Stimulated activated memory B cell treated with anti-CD40 and anti-IgM and Interleukin-4, amounts not matched to agents 10 μg/mL and 1 μg/mL and 100 μg/mL, for 72 hours (primary cell): ENCODE data around the gene ATF7IP2.

Experiments
- ATAC-seq: fragments of 150-1000 bp; cut with Tn5 transposase; 2 replicates; pipeline ENCODE4 v1.10.0; 2021
- H3K27ac Mint-ChIP-seq: one replicate; pipeline ENCODE4 v1.8.0; 2022; ENCODE audit warnings: mild to moderate bottlenecking, mixed read lengths
- H3K27me3 Mint-ChIP-seq: one replicate; pipeline ENCODE4 v1.8.0; 2022; ENCODE audit warnings: mixed read lengths
- H3K36me3 Mint-ChIP-seq: one replicate; pipeline ENCODE4 v1.8.0; 2022; ENCODE audit warnings: mixed read lengths
- H3K4me1 Mint-ChIP-seq: one replicate; pipeline ENCODE4 v1.8.0; 2022; ENCODE audit warnings: mixed read lengths
- H3K4me3 Mint-ChIP-seq: one replicate; pipeline ENCODE4 v1.8.0; 2022; ENCODE audit warnings: mild to moderate bottlenecking, moderate library complexity, mixed read lengths
- H3K9me3 Mint-ChIP-seq: one replicate; pipeline ENCODE4 v1.8.0; 2022; ENCODE audit warnings: mixed read lengths

The ATF7IP2 gene

GRCh38 chr16:10367616-10368188 lies 18.2 kb upstream of the ATF7IP2 start:
- Mint-ChIP-seq H3K4me1 (peaks cover 4% of the 10 kb centered on the region), H3K27me3 (no peaks in the 10 kb centered on the region), H3K27ac (no peak overlapping the region), H3K4me3 (no peak overlapping the region), H3K9me3 (peaks cover 6% of the 10 kb centered on the region), H3K36me3 (no peaks in the 10 kb centered on the region)
- no peak for ATAC-seq

GRCh38 chr16:10368969-10369551 lies 16.8 kb upstream of the ATF7IP2 start:
- Mint-ChIP-seq H3K9me3 (peaks cover 8% of the 10 kb centered on the region), H3K4me1 (no peaks in the 10 kb centered on the region), H3K27ac (no peak overlapping the region), H3K4me3 (no peak overlapping the region), H3K36me3 (no peaks in the 10 kb centered on the region), H3K27me3 (no peaks in the 10 kb centered on the region)
- no peak for ATAC-seq

- Mint-ChIP-seq H3K9me3 (peaks cover 13% of the 10 kb centered on the region), H3K27ac (no peak overlapping the region), H3K4me3 (no peak overlapping the region), H3K27me3 (no peaks in the 10 kb centered on the region), H3K36me3 (peaks cover 4% of the 10 kb centered on the region), H3K4me1 (no peaks in the 10 kb centered on the region)
- ATAC-seq = no peak
Observed at GRCh38 chr16:10370096-10370726, 15.7 kb upstream of the ATF7IP2 start.

- Mint-ChIP-seq H3K27me3 (no peaks in the 10 kb centered on the region), H3K4me1 (no peaks in the 10 kb centered on the region), H3K9me3 (peaks cover 13% of the 10 kb centered on the region), H3K27ac (no peak overlapping the region), H3K36me3 (peaks cover 4% of the 10 kb centered on the region), H3K4me3 (no peak overlapping the region)
- ATAC-seq = no peak
Observed at GRCh38 chr16:10371592-10371991, 14.3 kb upstream of the ATF7IP2 start.

GRCh38 chr16:10373556-10373955 lies 12.3 kb upstream of the ATF7IP2 start:
- H3K4me3 Mint-ChIP-seq = no peak overlapping the region
- H3K27me3 Mint-ChIP-seq = no peaks in the 10 kb centered on the region

GRCh38 chr16:10376229-10376628 lies 9.6 kb upstream of the ATF7IP2 start:
- Mint-ChIP-seq H3K4me1 (no peaks in the 10 kb centered on the region), H3K4me3 (no peak overlapping the region), H3K9me3 (peaks cover 8% of the 10 kb centered on the region), H3K36me3 (peaks cover 4% of the 10 kb centered on the region), H3K27ac (no peak overlapping the region), H3K27me3 (no peaks in the 10 kb centered on the region)
- ATAC-seq = no peak

More at GRCh38 chr16:10373556-10373955, 12.3 kb upstream of the ATF7IP2 start:
- no peak for ATAC-seq
- Mint-ChIP-seq H3K36me3 (peaks cover 4% of the 10 kb centered on the region), H3K4me1 (no peaks in the 10 kb centered on the region), H3K27ac (no peak overlapping the region), H3K9me3 (peaks cover 13% of the 10 kb centered on the region)

GRCh38 chr16:10383626-10384025 lies 2.2 kb upstream of the ATF7IP2 start:
- H3K4me1 Mint-ChIP-seq = peaks cover 23% of the 10 kb centered on the region
- ATAC-seq = no peak
- H3K9me3 Mint-ChIP-seq = no peaks in the 10 kb centered on the region
- no peak overlapping the region for H3K4me3 Mint-ChIP-seq
- no peak overlapping the region for H3K27ac Mint-ChIP-seq
- no peaks in the 10 kb centered on the region for H3K27me3 Mint-ChIP-seq
- peaks cover 15% of the 10 kb centered on the region for H3K36me3 Mint-ChIP-seq

- Mint-ChIP-seq H3K4me1 (peaks cover 32% of the 10 kb centered on the region), H3K27ac (peak overlapping the region; percentile 96), H3K4me3 (peak overlapping the region; percentile 97), H3K9me3 (no peaks in the 10 kb centered on the region), H3K27me3 (no peaks in the 10 kb centered on the region), H3K36me3 (peaks cover 39% of the 10 kb centered on the region)
- no peak for ATAC-seq
Observed at GRCh38 chr16:10386517-10387100, 748 bp downstream of the ATF7IP2 start.

- H3K9me3 Mint-ChIP-seq = no peaks in the 10 kb centered on the region
- peak overlapping the region; percentile 97 for H3K4me3 Mint-ChIP-seq
- no peaks in the 10 kb centered on the region for H3K27me3 Mint-ChIP-seq
- peaks cover 30% of the 10 kb centered on the region for H3K4me1 Mint-ChIP-seq
- peak overlapping the region; percentile 96 for H3K27ac Mint-ChIP-seq
- no peak for ATAC-seq
- H3K36me3 Mint-ChIP-seq = peaks cover 39% of the 10 kb centered on the region
Observed at GRCh38 chr16:10387188-10387617, 1.3 kb downstream of the ATF7IP2 start.

- H3K27ac Mint-ChIP-seq = no peak overlapping the region
- peaks cover 46% of the 10 kb centered on the region for H3K36me3 Mint-ChIP-seq
- H3K27me3 Mint-ChIP-seq = no peaks in the 10 kb centered on the region
- peaks cover 29% of the 10 kb centered on the region for H3K4me1 Mint-ChIP-seq
- no peaks in the 10 kb centered on the region for H3K9me3 Mint-ChIP-seq
- H3K4me3 Mint-ChIP-seq = no peak overlapping the region
- ATAC-seq = no peak
Observed at GRCh38 chr16:10388988-10389387, 3.1 kb downstream of the ATF7IP2 start.

GRCh38 chr16:10390330-10390729 lies 4.5 kb downstream of the ATF7IP2 start:
- no peak for ATAC-seq
- Mint-ChIP-seq H3K27me3 (no peaks in the 10 kb centered on the region), H3K4me1 (peaks cover 40% of the 10 kb centered on the region), H3K9me3 (no peaks in the 10 kb centered on the region), H3K4me3 (no peak overlapping the region), H3K36me3 (peaks cover 55% of the 10 kb centered on the region), H3K27ac (no peak overlapping the region)

GRCh38 chr16:10390867-10391266 lies 5.0 kb downstream of the ATF7IP2 start:
- H3K27me3 Mint-ChIP-seq = no peaks in the 10 kb centered on the region
- ATAC-seq = no peak
- H3K9me3 Mint-ChIP-seq = no peaks in the 10 kb centered on the region
- H3K27ac Mint-ChIP-seq = no peak overlapping the region
- H3K4me1 Mint-ChIP-seq = peaks cover 40% of the 10 kb centered on the region
- H3K4me3 Mint-ChIP-seq = no peak overlapping the region
- peaks cover 59% of the 10 kb centered on the region for H3K36me3 Mint-ChIP-seq

GRCh38 chr16:10391339-10391738 lies 5.5 kb downstream of the ATF7IP2 start:
- no peak for ATAC-seq
- Mint-ChIP-seq H3K36me3 (peaks cover 64% of the 10 kb centered on the region), H3K4me1 (peaks cover 40% of the 10 kb centered on the region), H3K27ac (no peak overlapping the region), H3K27me3 (no peaks in the 10 kb centered on the region), H3K4me3 (no peak overlapping the region), H3K9me3 (no peaks in the 10 kb centered on the region)

- Mint-ChIP-seq H3K27me3 (no peaks in the 10 kb centered on the region), H3K36me3 (peaks cover 75% of the 10 kb centered on the region)
Observed at GRCh38 chr16:10402975-10403374, 17.1 kb downstream of the ATF7IP2 start.

GRCh38 chr16:10405386-10405939 lies 19.6 kb downstream of the ATF7IP2 start:
- Mint-ChIP-seq H3K4me3 (no peak overlapping the region), H3K27ac (no peak overlapping the region), H3K27me3 (no peaks in the 10 kb centered on the region), H3K9me3 (peaks cover 30% of the 10 kb centered on the region), H3K36me3 (peaks cover 85% of the 10 kb centered on the region), H3K4me1 (peaks cover 20% of the 10 kb centered on the region)
- ATAC-seq = no peak

More at GRCh38 chr16:10402975-10403374, 17.1 kb downstream of the ATF7IP2 start:
- Mint-ChIP-seq H3K9me3 (peaks cover 19% of the 10 kb centered on the region), H3K4me1 (peaks cover 18% of the 10 kb centered on the region), H3K4me3 (no peak overlapping the region), H3K27ac (no peak overlapping the region)
- ATAC-seq = no peak
